IMR-90 (cell line): Measurements from ENCODE around the gene CFAP221. TPM values are rescaled to one million over a fixed set of nuclear protein-coding genes. Genes with fewer than 3 reads are reported as not detected.

ENCODE experiments used
- ATAC-seq: fragments of 200-7000 bp; cut with Tn5 transposase; 2 replicates; pipeline ENCODE4 v1.9.1; 2020; ENCODE audit warnings: low read depth, mild to moderate bottlenecking, moderate library complexity
- BruUV-seq: library from RNA; stranded (reverse); fragments of 400-500 nt; replicated peaks from 2 replicates; lab custom pipeline; 2021; lab: Mats Ljungman, UMichigan
- CTCF ChIA-PET: fragments of 300-600 bp; formaldehyde crosslinking; extraction: SDS; loops from one replicate; lab custom pipeline; 2021; ENCODE audit warnings: antibody characterized with exemption; lab: Yijun Ruan, JAX
- POLR2A ChIA-PET: fragments of 300-600 bp; sonication (Branson Sonifier 250); formaldehyde crosslinking; loops from one replicate; lab custom pipeline; 2022; ENCODE audit warnings: antibody characterized with exemption; ENCODE audit not compliant: unreplicated experiment; lab: Charles Lee
- DNase-seq: peaks from one replicate; pipeline ENCODE4 v3.0.0; 2013
- H2AFZ ChIP-seq: replicated peaks from 2 replicates; pipeline ENCODE3; 2013; ENCODE audit warnings: low read length, mild to moderate bottlenecking; ENCODE audit not compliant: poor library complexity
- H2AK5ac ChIP-seq: 2 replicates; pipeline ENCODE4 v1.6.1; 2013; ENCODE audit warnings: low read depth, low read length, inconsistent platforms
- H2AK9ac ChIP-seq: replicated peaks from 2 replicates; pipeline ENCODE3; 2013; ENCODE audit warnings: mild to moderate bottlenecking, low read depth, low read length, moderate library complexity; ENCODE audit not compliant: poor library complexity
- H2BK120ac ChIP-seq: 2 replicates; pipeline ENCODE4 v1.6.1; 2013; ENCODE audit warnings: low read depth, low read length, inconsistent platforms
- H2BK15ac ChIP-seq: 3 replicates; pipeline ENCODE4 v1.6.1; 2013; ENCODE audit warnings: low read depth, low read length, inconsistent platforms
- H2BK20ac ChIP-seq: 2 replicates; pipeline ENCODE4 v1.6.1; 2013; ENCODE audit warnings: low read depth, mild to moderate bottlenecking, inconsistent platforms, low read length, moderate library complexity
- H2BK5ac ChIP-seq: 2 replicates; pipeline ENCODE4 v1.6.1; 2013; ENCODE audit warnings: mild to moderate bottlenecking, low read depth, low read length, inconsistent platforms; ENCODE audit not compliant: poor library complexity, severe bottlenecking
- H3K14ac ChIP-seq: replicated peaks from 2 replicates; pipeline ENCODE4 v1.6.1; 2013; ENCODE audit warnings: low read depth, low read length, inconsistent platforms
- H3K18ac ChIP-seq: 2 replicates; pipeline ENCODE4 v1.6.1; 2013; ENCODE audit warnings: low read depth, low read length, control low read depth
- H3K23ac ChIP-seq: 2 replicates; pipeline ENCODE4 v1.6.1; 2013; ENCODE audit warnings: low read depth, low read length, inconsistent platforms
- H3K27ac ChIP-seq: 2 replicates; pipeline ENCODE4 v1.5.1; 2013; ENCODE audit warnings: mild to moderate bottlenecking, control low read depth, low read length; ENCODE audit not compliant: insufficient read depth
- H3K27me3 ChIP-seq: 2 replicates; pipeline ENCODE4 v1.6.1; 2013; ENCODE audit warnings: low read length; ENCODE audit not compliant: control insufficient read depth, insufficient read depth
- H3K36me3 ChIP-seq: 2 replicates; pipeline ENCODE4 v1.6.1; 2013; ENCODE audit warnings: low read length, mixed read lengths; ENCODE audit not compliant: control insufficient read depth, insufficient read depth
- H3K4ac ChIP-seq: 2 replicates; pipeline ENCODE4 v1.6.1; 2013; ENCODE audit warnings: low read depth, low read length, inconsistent platforms
- H3K4me1 ChIP-seq: 2 replicates; pipeline ENCODE4 v1.6.1; 2013; ENCODE audit warnings: low read length, mixed read lengths; ENCODE audit not compliant: control insufficient read depth, insufficient read depth
- H3K4me2 ChIP-seq: 2 replicates; pipeline ENCODE4 v1.6.1; 2013; ENCODE audit warnings: low read depth, mild to moderate bottlenecking, control low read depth, low read length, moderate library complexity
- H3K4me3 ChIP-seq: 2 replicates; pipeline ENCODE4 v1.5.1; 2013; ENCODE audit warnings: low read depth, mild to moderate bottlenecking, control low read depth, low read length, moderate library complexity; ENCODE audit not compliant: insufficient read depth
- H3K56ac ChIP-seq: 2 replicates; pipeline ENCODE4 v1.6.1; 2013; ENCODE audit warnings: low read length, inconsistent platforms; ENCODE audit not compliant: insufficient read depth; ENCODE audit errors: extremely low read depth
- H3K79me1 ChIP-seq, 2 experiments: 2 replicates each; pipeline ENCODE4 v1.6.1; 2013; ENCODE audit warnings: low read length in 2 of 2, inconsistent platforms in 1 of 2, low read depth in 1 of 2
- H3K9ac ChIP-seq: 2 replicates; pipeline ENCODE4 v1.6.1; 2013; ENCODE audit warnings: low read depth, low read length, control low read depth
- H3K9me1 ChIP-seq: 2 replicates; pipeline ENCODE4 v1.6.1; 2013; ENCODE audit warnings: low read length, inconsistent platforms; ENCODE audit not compliant: insufficient read depth
- H3K9me3 ChIP-seq: 2 replicates; pipeline ENCODE4 v1.6.1; 2013; ENCODE audit warnings: low read length; ENCODE audit not compliant: control insufficient read depth, insufficient read depth
- H4K20me1 ChIP-seq: 2 replicates; pipeline ENCODE4 v1.6.1; 2013; ENCODE audit warnings: low read length, inconsistent platforms; ENCODE audit not compliant: insufficient read depth
- H4K5ac ChIP-seq: 2 replicates; pipeline ENCODE4 v1.6.1; 2013; ENCODE audit warnings: mild to moderate bottlenecking, low read depth, low read length, control low read depth
- H4K8ac ChIP-seq, 2 experiments: 2 replicates each; pipeline ENCODE4 v1.6.1; 2013; ENCODE audit warnings: low read depth in 2 of 2, low read length in 2 of 2, control low read depth in 1 of 2, inconsistent platforms in 1 of 2
- H4K91ac ChIP-seq: 2 replicates; pipeline ENCODE4 v1.6.1; 2013; ENCODE audit warnings: low read depth, low read length, inconsistent platforms; ENCODE audit not compliant: insufficient read depth
- BHLHE40 ChIP-seq: fragments of 150-350 bp; IDR thresholded peaks from 2 replicates; pipeline ENCODE4 v1.6.1; 2016; ENCODE audit warnings: mild to moderate bottlenecking, low read depth, low read length
- CEBPB ChIP-seq: IDR thresholded peaks from 2 replicates; pipeline ENCODE4 v1.6.1; 2012; ENCODE audit warnings: low read depth, low read length, improper control_type of control experiment
- CHD1 ChIP-seq: IDR thresholded peaks from 2 replicates; pipeline ENCODE4 v1.6.1; 2012; ENCODE audit warnings: low read depth, low read length, improper control_type of control experiment
- MAFK ChIP-seq: IDR thresholded peaks from 2 replicates; pipeline ENCODE4 v1.6.1; 2012; ENCODE audit warnings: low read depth, low read length, improper control_type of control experiment
- MAZ ChIP-seq: IDR thresholded peaks from 2 replicates; pipeline ENCODE4 v1.6.1; 2012; ENCODE audit warnings: low read depth, mild to moderate bottlenecking, low read length, improper control_type of control experiment, moderate library complexity, borderline replicate concordance
- MXI1 ChIP-seq: IDR thresholded peaks from 2 replicates; pipeline ENCODE4 v1.6.1; 2012; ENCODE audit warnings: low read depth, mild to moderate bottlenecking, low read length, moderate library complexity, borderline replicate concordance
- RAD21 ChIP-seq: IDR thresholded peaks from 2 replicates; pipeline ENCODE4 v1.6.1; 2012; ENCODE audit warnings: low read length, improper control_type of control experiment
- RCOR1 ChIP-seq: IDR thresholded peaks from 2 replicates; pipeline ENCODE4 v1.6.1; 2012; ENCODE audit warnings: mild to moderate bottlenecking, low read length, improper control_type of control experiment; ENCODE audit not compliant: insufficient replicate concordance
- RFX5 ChIP-seq: IDR thresholded peaks from 2 replicates; pipeline ENCODE4 v1.8.0; 2012; ENCODE audit warnings: low read depth, mild to moderate bottlenecking, low read length, moderate library complexity
- WGBS, 2 experiments: methylation state at CpG; one replicate each; pipeline versions ENCODE4 v1.1.5 to v1.1.7; 2013; ENCODE audit warnings: missing lambda C conversion rate in 2 of 2; ENCODE audit not compliant: insufficient read length in 1 of 2; ENCODE audit errors: extremely low coverage in 2 of 2; 5-methylcytosine and 5-hydroxymethylcytosine counted together
- dilution Hi-C: fragments of 300-500 bp; cut with HindIII; formaldehyde crosslinking; loops from one replicate; pipeline ENCODE4 v1.14.3; 2018; ENCODE audit warnings: low sequenced_read_pairs; ENCODE audit not compliant: unreplicated experiment
- in situ Hi-C: fragments of 300-500 bp; cut with MboI; formaldehyde crosslinking; loops from 3 replicates; pipeline ENCODE4 v1.14.3; 2019; ENCODE audit warnings: low sequenced_read_pairs, inconsistent platforms, mixed read lengths
- intact Hi-C: fragments of 100-400 bp; cut with micrococcal nuclease; formaldehyde crosslinking; loops from 2 replicates; pipeline ENCODE4 v1.10.0; 2022
- polyA plus RNA-seq, 3 experiments: library from polyadenylated mRNA; depleted of rRNA; stranded (reverse); fragments of >200 nt; gene quantifications; 2 replicates each; pipeline ENCODE4 v1.2.3, GENCODE V29; 2012; ENCODE audit warnings: low replicate concordance in 1 of 3
- total RNA-seq: library from RNA; depleted of rRNA; stranded (reverse); fragments of >200 nt; gene quantifications from 2 replicates; pipeline ENCODE4 v1.2.3, GENCODE V29; 2012
- TF ChIP-seq, protein P1 (sequence below): conservative IDR thresholded peaks from 2 replicates; pipeline ENCODE4 v1.5.1; 2012; ENCODE audit warnings: mild to moderate bottlenecking, low read depth, low read length, improper control_type of control experiment
- TF ChIP-seq, protein P2 (sequence below): fragments of 150-350 bp; IDR thresholded peaks from 2 replicates; pipeline ENCODE4 v1.6.1; 2017; ENCODE audit warnings: mild to moderate bottlenecking, antibody characterized with exemption, low read length, low read depth

CFAP221 gene
- total and polyA plus RNA-seq, 2 of the 4 experiments (the other 2 are of a cell fraction): not detected

DNA sequence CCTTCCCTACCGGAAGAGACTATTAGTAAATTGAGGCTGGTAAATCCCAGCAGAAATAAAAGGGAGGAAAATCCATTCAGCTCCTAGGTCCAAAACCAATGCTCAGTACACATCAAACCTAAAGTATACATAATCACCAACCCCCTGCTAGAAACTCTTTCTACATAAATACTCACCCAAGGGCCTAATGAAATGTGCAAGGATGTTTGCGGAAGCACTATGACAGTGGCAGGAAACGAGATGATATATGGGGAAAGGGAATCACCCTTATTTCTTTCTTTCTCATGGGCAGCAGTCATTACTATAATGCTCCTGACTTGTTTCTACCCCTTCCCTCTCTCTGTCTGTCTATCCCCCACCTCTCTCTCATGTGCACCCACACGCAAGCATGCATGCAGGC, 18.6 kb upstream of the CFAP221 start:
- dilution Hi-C loops: no loop called here
- no CpG with 5 or more reads among the region's 4 CpGs for WGBS, 2 experiments

More for the DNA sequence above, 18.6 kb upstream of the CFAP221 start:
- CTCF ChIA-PET: interaction anchor here (2.2 kb wide), 1 partner anchor 8 kb away, joined by 6 read pairs; no protein-coding TSS in a partner anchor
- H3K36me3 ChIP-seq: no peaks in the 10 kb centered on the region
- TF ChIP-seq CEBPB (no peak), RCOR1 (no peak), RAD21 (no peak), CHD1 (no peak), MXI1 (no peak), MAZ (no peak), RFX5 (no peak), MAFK (no peak), BHLHE40 (no peak)
- TF ChIP-seq, protein P1, sequence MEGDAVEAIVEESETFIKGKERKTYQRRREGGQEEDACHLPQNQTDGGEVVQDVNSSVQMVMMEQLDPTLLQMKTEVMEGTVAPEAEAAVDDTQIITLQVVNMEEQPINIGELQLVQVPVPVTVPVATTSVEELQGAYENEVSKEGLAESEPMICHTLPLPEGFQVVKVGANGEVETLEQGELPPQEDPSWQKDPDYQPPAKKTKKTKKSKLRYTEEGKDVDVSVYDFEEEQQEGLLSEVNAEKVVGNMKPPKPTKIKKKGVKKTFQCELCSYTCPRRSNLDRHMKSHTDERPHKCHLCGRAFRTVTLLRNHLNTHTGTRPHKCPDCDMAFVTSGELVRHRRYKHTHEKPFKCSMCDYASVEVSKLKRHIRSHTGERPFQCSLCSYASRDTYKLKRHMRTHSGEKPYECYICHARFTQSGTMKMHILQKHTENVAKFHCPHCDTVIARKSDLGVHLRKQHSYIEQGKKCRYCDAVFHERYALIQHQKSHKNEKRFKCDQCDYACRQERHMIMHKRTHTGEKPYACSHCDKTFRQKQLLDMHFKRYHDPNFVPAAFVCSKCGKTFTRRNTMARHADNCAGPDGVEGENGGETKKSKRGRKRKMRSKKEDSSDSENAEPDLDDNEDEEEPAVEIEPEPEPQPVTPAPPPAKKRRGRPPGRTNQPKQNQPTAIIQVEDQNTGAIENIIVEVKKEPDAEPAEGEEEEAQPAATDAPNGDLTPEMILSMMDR: no peak
- TF ChIP-seq, protein P2, sequence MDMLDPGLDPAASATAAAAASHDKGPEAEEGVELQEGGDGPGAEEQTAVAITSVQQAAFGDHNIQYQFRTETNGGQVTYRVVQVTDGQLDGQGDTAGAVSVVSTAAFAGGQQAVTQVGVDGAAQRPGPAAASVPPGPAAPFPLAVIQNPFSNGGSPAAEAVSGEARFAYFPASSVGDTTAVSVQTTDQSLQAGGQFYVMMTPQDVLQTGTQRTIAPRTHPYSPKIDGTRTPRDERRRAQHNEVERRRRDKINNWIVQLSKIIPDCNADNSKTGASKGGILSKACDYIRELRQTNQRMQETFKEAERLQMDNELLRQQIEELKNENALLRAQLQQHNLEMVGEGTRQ: no peak
- in situ Hi-C loops: no loop called here
- H3K14ac ChIP-seq: no peak overlapping the region
- no peaks in the 10 kb centered on the region for H3K4me1 ChIP-seq
- no peak overlapping the region for H3K4ac ChIP-seq
- no peaks in the 10 kb centered on the region for H3K79me1 ChIP-seq
- no peak overlapping the region for H4K5ac ChIP-seq
- H3K4me3 ChIP-seq: no peak overlapping the region
- H3K27me3 ChIP-seq: peaks cover 33% of the 10 kb centered on the region
- no peak overlapping the region for H2AFZ ChIP-seq
- no peak overlapping the region for H4K8ac ChIP-seq
- no peak overlapping the region for H3K4me2 ChIP-seq
- H3K27ac ChIP-seq: no peak overlapping the region
- H4K91ac ChIP-seq: no peak overlapping the region
- no peak overlapping the region for H3K23ac ChIP-seq
- H4K20me1 ChIP-seq: no peaks in the 10 kb centered on the region
- H3K9me1 ChIP-seq: no peaks in the 10 kb centered on the region
- no peak overlapping the region for H2BK5ac ChIP-seq
- no TSS peak for BruUV-seq
- no peak overlapping the region for H3K9ac ChIP-seq
- H3K56ac ChIP-seq: no peak overlapping the region
- POLR2A ChIA-PET: no interaction called here
- intact Hi-C loops: no loop called here
- no peak overlapping the region for H2AK9ac ChIP-seq
- H2BK20ac ChIP-seq: no peak overlapping the region
- H2BK120ac ChIP-seq: no peak overlapping the region
- H3K18ac ChIP-seq: no peak overlapping the region
- DNase-seq: no peak
- ATAC-seq: no peak
- no peak overlapping the region for H2BK15ac ChIP-seq
- H2AK5ac ChIP-seq: no peak overlapping the region
- H3K9me3 ChIP-seq: no peaks in the 10 kb centered on the region
